H9 (cell line): ENCODE measurements around the gene SRP9. TPM values are rescaled to one million over a fixed set of nuclear protein-coding genes. Genes with fewer than 3 reads are reported as not detected.

Experiments used
- DNase-seq: peaks from one replicate; pipeline ENCODE4 v3.0.0-alpha.2; 2017
- H2AFZ ChIP-seq: one replicate; pipeline ENCODE4 v1.6.1; 2013; ENCODE audit warnings: mild to moderate bottlenecking, low read length, control low read depth, moderate library complexity
- H2AK5ac ChIP-seq: 2 replicates; pipeline ENCODE4 v1.6.1; 2013; ENCODE audit warnings: low read length, control low read depth, mixed read lengths; ENCODE audit not compliant: insufficient read length
- H2BK120ac ChIP-seq: one replicate; pipeline ENCODE4 v1.6.1; 2013; ENCODE audit warnings: low read depth, mild to moderate bottlenecking, low read length, control low read depth, inconsistent platforms; ENCODE audit not compliant: poor library complexity, severe bottlenecking
- H2BK12ac ChIP-seq: 2 replicates; pipeline ENCODE4 v1.6.1; 2013; ENCODE audit warnings: low read length, control low read depth, mixed read lengths, low read depth; ENCODE audit not compliant: insufficient read length
- H2BK15ac ChIP-seq: 2 replicates; pipeline ENCODE4 v1.6.1; 2013; ENCODE audit warnings: low read depth, low read length, control low read depth
- H2BK20ac ChIP-seq: one replicate; pipeline ENCODE4 v1.6.1; 2013; ENCODE audit warnings: low read depth, mild to moderate bottlenecking, low read length, control low read depth, inconsistent platforms; ENCODE audit not compliant: poor library complexity, severe bottlenecking
- H2BK5ac ChIP-seq: 2 replicates; pipeline ENCODE4 v1.6.1; 2013; ENCODE audit warnings: low read length, control low read depth, mixed read lengths; ENCODE audit not compliant: insufficient read length
- H3K14ac ChIP-seq: 2 replicates; pipeline ENCODE4 v1.6.1; 2013; ENCODE audit warnings: low read length, control low read depth; ENCODE audit not compliant: insufficient read depth
- H3K18ac ChIP-seq: 2 replicates; pipeline ENCODE4 v1.6.1; 2013; ENCODE audit warnings: low read depth, mild to moderate bottlenecking, mixed read lengths, low read length, control low read depth; ENCODE audit not compliant: insufficient read length
- H3K23ac ChIP-seq: 2 replicates; pipeline ENCODE4 v1.6.1; 2013; ENCODE audit warnings: low read length, control low read depth, mixed read lengths, low read depth; ENCODE audit not compliant: insufficient read length
- H3K23me2 ChIP-seq: 2 replicates; pipeline ENCODE4 v1.6.1; 2013; ENCODE audit warnings: low read depth, mild to moderate bottlenecking, mixed read lengths, low read length, control low read depth; ENCODE audit not compliant: insufficient read length, poor library complexity, severe bottlenecking
- H3K27ac ChIP-seq: 2 replicates; pipeline ENCODE4 v1.5.1; 2013; ENCODE audit warnings: low read length, control low read depth, mixed read lengths, low read depth; ENCODE audit not compliant: insufficient read length
- H3K27me3 ChIP-seq: 2 replicates; pipeline ENCODE4 v1.6.1; 2013; ENCODE audit warnings: low read length, control low read depth, inconsistent platforms; ENCODE audit not compliant: insufficient read depth
- H3K4ac ChIP-seq: 2 replicates; pipeline ENCODE4 v1.6.1; 2013; ENCODE audit warnings: low read depth, mild to moderate bottlenecking, control low read depth, inconsistent platforms, low read length, moderate library complexity
- H3K4me1 ChIP-seq: 2 replicates; pipeline ENCODE4 v1.6.1; 2013; ENCODE audit warnings: low read length, control low read depth, inconsistent platforms; ENCODE audit not compliant: insufficient read depth
- H3K4me2 ChIP-seq: 2 replicates; pipeline ENCODE4 v1.6.1; 2013; ENCODE audit warnings: low read length, control low read depth, mixed read lengths; ENCODE audit not compliant: insufficient read length, insufficient read depth
- H3K56ac ChIP-seq: 2 replicates; pipeline ENCODE4 v1.6.1; 2013; ENCODE audit warnings: low read depth, mild to moderate bottlenecking, mixed read lengths, low read length, control low read depth; ENCODE audit not compliant: insufficient read length
- H3K79me1 ChIP-seq: 2 replicates; pipeline ENCODE4 v1.6.1; 2013; ENCODE audit warnings: low read depth, mild to moderate bottlenecking, moderate library complexity, low read length, control low read depth, inconsistent platforms; ENCODE audit not compliant: insufficient read depth, poor library complexity, severe bottlenecking
- H3K79me2 ChIP-seq: 2 replicates; pipeline ENCODE4 v1.6.1; 2013; ENCODE audit warnings: low read length, control low read depth, inconsistent platforms; ENCODE audit not compliant: insufficient read depth
- H3K9ac ChIP-seq: 2 replicates; pipeline ENCODE4 v1.6.1; 2013; ENCODE audit warnings: low read length, control low read depth, mixed read lengths; ENCODE audit not compliant: insufficient read length; ENCODE audit errors: extremely low read depth
- H3K9me3 ChIP-seq: one replicate; pipeline ENCODE4 v1.6.1; 2013; ENCODE audit warnings: low read depth, low read length, inconsistent platforms; ENCODE audit not compliant: control insufficient read depth
- H3T11ph ChIP-seq: one replicate; pipeline ENCODE4 v1.6.1; 2013; ENCODE audit warnings: mild to moderate bottlenecking, low read length, control low read depth, inconsistent platforms
- H4K20me1 ChIP-seq: one replicate; pipeline ENCODE4 v1.6.1; 2013; ENCODE audit not compliant: control insufficient read depth, insufficient read length, insufficient read depth
- H4K5ac ChIP-seq: 2 replicates; pipeline ENCODE4 v1.6.1; 2013; ENCODE audit warnings: low read depth, mild to moderate bottlenecking, mixed read lengths, low read length, control low read depth; ENCODE audit not compliant: insufficient read length
- H4K8ac ChIP-seq: replicated peaks from 2 replicates; pipeline ENCODE4 v1.6.1; 2013; ENCODE audit warnings: low read length, control low read depth, mixed read lengths, low read depth; ENCODE audit not compliant: insufficient read length
- H4K91ac ChIP-seq: 2 replicates; pipeline ENCODE4 v1.6.1; 2013; ENCODE audit warnings: low read depth, mild to moderate bottlenecking, moderate library complexity, mixed read lengths, low read length, control low read depth; ENCODE audit not compliant: insufficient read length
- H3K27ac Mint-ChIP-seq, 3 experiments: 2 replicates in 2 of 3; 3 replicates in 1 of 3; pipeline ENCODE4 v1.8.0; 2020 to 2021; ENCODE audit warnings: mixed read lengths in 3 of 3, mild to moderate bottlenecking in 1 of 3, moderate library complexity in 1 of 3
- H3K27me3 Mint-ChIP-seq: 2 replicates; pipeline ENCODE4 v1.8.0; 2021; ENCODE audit warnings: low read depth, mild to moderate bottlenecking, moderate library complexity, mixed read lengths
- H3K36me3 Mint-ChIP-seq, 3 experiments: 2 replicates in 2 of 3; 3 replicates in 1 of 3; pipeline ENCODE4 v1.8.0; 2020 to 2021; ENCODE audit warnings: low read depth in 3 of 3, mixed read lengths in 3 of 3; ENCODE audit not compliant: insufficient read depth in 1 of 3
- H3K4me1 Mint-ChIP-seq, 2 experiments: 2 replicates each; pipeline ENCODE4 v1.8.0; 2020; ENCODE audit warnings: mixed read lengths in 2 of 2
- H3K4me3 Mint-ChIP-seq, 2 experiments: 2 replicates in 1 of 2; 3 replicates in 1 of 2; pipeline ENCODE4 v1.8.0; 2020 to 2021; ENCODE audit warnings: mild to moderate bottlenecking in 2 of 2, mixed read lengths in 2 of 2, moderate library complexity in 1 of 2
- H3K9me3 Mint-ChIP-seq, 2 experiments: 2 replicates in 1 of 2; 3 replicates in 1 of 2; pipeline ENCODE4 v1.8.0; 2020; ENCODE audit warnings: mild to moderate bottlenecking in 2 of 2, mixed read lengths in 2 of 2, moderate library complexity in 1 of 2
- WGBS: extraction: QIAGEN DNeasy Blood & Tissue Kit; methylation state at CpG from one replicate; pipeline ENCODE4 v1.1.7; 2013; ENCODE audit warnings: missing lambda C conversion rate, low lambda C conversion rate, mixed read lengths; ENCODE audit not compliant: insufficient read length; ENCODE audit errors: extremely low coverage; 5-methylcytosine and 5-hydroxymethylcytosine counted together
- total RNA-seq: library from RNA; stranded (reverse); gene quantifications from 2 replicates; pipeline ENCODE4 v1.2.1, GENCODE V29; 2021
- TF ChIP-seq, protein P1 (sequence below): fragments of 200-600 bp; sonication (generic); conservative IDR thresholded peaks from 3 replicates; pipeline ENCODE4 v1.8.0; 2021; ENCODE audit warnings: antibody characterized with exemption, mild to moderate bottlenecking

Gene SRP9
- total RNA-seq, 1 experiment from 2014 or later, result 403 TPM

DNA sequence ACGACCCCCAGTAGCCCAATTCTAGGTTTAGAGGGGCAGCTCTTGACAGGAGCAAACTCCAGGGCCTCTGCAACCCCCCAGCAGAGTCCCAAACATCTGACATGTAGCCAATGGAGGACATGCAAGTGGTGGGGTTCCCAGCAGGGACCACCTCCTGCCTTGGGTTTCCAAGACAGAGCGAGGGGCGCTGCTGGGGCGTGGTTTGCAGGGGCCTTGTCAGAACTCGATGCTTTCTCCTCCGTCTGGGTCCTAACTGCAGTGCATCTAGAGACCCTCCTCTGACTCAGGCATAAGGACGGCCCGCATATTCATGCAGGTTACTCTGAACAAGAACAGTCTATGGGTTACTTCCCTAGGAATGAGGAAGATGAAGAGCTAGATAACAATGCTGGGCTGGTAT lies 49.5 kb downstream of the SRP9 start:
- no peak overlapping the region for H3K4ac ChIP-seq
- H3K4me3 Mint-ChIP-seq, result no peak overlapping the region
- H3K27me3 ChIP-seq, result no peaks in the 10 kb centered on the region
- DNase-seq, result no peak
- no peaks in the 10 kb centered on the region for H3K23me2 ChIP-seq
- H3K9me3 ChIP-seq, result no peaks in the 10 kb centered on the region
- no peak overlapping the region for H3K18ac ChIP-seq
- no peaks in the 10 kb centered on the region for H3K79me1 ChIP-seq
- no peak overlapping the region for H2BK15ac ChIP-seq
- peak overlapping the region in 1 of 3 experiments; percentile 36; a peak in 1 of 7 replicates for H3K27ac Mint-ChIP-seq
- H2AK5ac ChIP-seq, result no peak overlapping the region
- H3K4me2 ChIP-seq, result no peak overlapping the region
- H3K14ac ChIP-seq, result no peak overlapping the region
- H4K91ac ChIP-seq, result no peak overlapping the region
- no peak overlapping the region for H2BK120ac ChIP-seq
- H3K36me3 Mint-ChIP-seq, result peaks cover 5 to 16% (median 6%) of the 10 kb centered on the region in 3 experiments; a peak in 5 of 7 replicates
- H3K27me3 Mint-ChIP-seq, result no peaks in the 10 kb centered on the region
- no peak overlapping the region for H3K23ac ChIP-seq
- H4K20me1 ChIP-seq, result no peaks in the 10 kb centered on the region
- H3K9ac ChIP-seq, result no peak overlapping the region
- no peaks in the 10 kb centered on the region for H3K9me3 Mint-ChIP-seq
- H2BK5ac ChIP-seq, result no peak overlapping the region
- no peak overlapping the region for H3T11ph ChIP-seq
- H2BK12ac ChIP-seq, result no peak overlapping the region
- H4K8ac ChIP-seq, result no peak overlapping the region
- no CpG with 5 or more reads among the region's 8 CpGs for WGBS
- H4K5ac ChIP-seq, result no peak overlapping the region
- TF ChIP-seq, protein P1, sequence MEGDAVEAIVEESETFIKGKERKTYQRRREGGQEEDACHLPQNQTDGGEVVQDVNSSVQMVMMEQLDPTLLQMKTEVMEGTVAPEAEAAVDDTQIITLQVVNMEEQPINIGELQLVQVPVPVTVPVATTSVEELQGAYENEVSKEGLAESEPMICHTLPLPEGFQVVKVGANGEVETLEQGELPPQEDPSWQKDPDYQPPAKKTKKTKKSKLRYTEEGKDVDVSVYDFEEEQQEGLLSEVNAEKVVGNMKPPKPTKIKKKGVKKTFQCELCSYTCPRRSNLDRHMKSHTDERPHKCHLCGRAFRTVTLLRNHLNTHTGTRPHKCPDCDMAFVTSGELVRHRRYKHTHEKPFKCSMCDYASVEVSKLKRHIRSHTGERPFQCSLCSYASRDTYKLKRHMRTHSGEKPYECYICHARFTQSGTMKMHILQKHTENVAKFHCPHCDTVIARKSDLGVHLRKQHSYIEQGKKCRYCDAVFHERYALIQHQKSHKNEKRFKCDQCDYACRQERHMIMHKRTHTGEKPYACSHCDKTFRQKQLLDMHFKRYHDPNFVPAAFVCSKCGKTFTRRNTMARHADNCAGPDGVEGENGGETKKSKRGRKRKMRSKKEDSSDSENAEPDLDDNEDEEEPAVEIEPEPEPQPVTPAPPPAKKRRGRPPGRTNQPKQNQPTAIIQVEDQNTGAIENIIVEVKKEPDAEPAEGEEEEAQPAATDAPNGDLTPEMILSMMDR, result no peak
- no peak overlapping the region for H2BK20ac ChIP-seq
- H3K79me2 ChIP-seq, result no peaks in the 10 kb centered on the region
- no peak overlapping the region for H2AFZ ChIP-seq
- H3K4me1 Mint-ChIP-seq, result peaks cover 32 to 40% of the 10 kb centered on the region in 2 experiments
- no peak overlapping the region for H3K56ac ChIP-seq
- H3K27ac ChIP-seq, result no peak overlapping the region
- H3K4me1 ChIP-seq, result no peaks in the 10 kb centered on the region
